ENCODE measurements around the gene BPIFB6. TPM values are rescaled to one million over a fixed set of nuclear protein-coding genes. Genes with fewer than 3 reads are reported as not detected.

The BPIFB6 gene
- total and polyA plus RNA-seq, 4 donors, result not detected

DNA sequence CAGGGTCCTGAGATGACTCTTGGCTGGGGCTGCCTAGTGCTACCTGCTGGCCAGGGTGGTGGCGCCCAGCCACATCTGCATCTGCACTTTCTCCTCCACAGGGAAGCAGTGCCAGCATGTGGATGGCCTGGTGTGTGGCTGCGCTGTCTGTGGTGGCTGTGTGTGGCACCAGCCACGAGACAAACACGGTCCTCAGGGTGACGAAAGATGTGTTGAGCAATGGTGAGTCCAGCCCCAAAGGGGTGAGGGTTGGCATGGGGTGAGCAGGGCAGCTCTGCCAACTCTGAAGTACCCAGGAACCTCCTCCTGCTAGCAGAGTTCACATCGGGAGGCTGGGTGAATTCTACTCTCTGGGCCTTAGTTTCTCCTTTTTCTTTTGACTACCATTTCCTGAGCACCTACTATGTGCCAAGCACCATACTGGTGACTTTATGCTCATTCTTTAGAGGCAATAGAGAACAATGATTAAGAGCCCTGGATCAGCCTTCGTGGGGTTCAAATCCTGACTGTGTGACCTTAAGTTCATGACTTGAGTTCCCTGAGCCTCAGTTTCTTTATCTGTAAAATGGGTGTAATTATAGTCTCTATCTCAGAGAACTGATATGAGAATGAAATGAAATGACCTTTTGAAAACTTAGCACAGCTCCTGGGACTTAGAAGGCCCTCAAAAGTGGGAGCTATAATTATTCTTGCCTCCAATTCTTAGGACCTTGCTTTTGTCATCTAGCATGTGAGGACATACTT is 50.1 kb downstream of the BPIFB6 start:
- no peaks in the 10 kb centered on the region for H3K4me1 ChIP-seq (ENCODE audit: control insufficient read depth in 4 of 4, insufficient read depth in 4 of 4, low read length in 3 of 4)
- H3K27me3 ChIP-seq (ENCODE audit: control insufficient read depth in 4 of 4, insufficient read depth in 4 of 4, low read length in 3 of 4), result no peaks in the 10 kb centered on the region
- no peaks in the 10 kb centered on the region for H3K36me3 ChIP-seq (ENCODE audit: control insufficient read depth in 4 of 4, insufficient read depth in 3 of 4, low read depth in 1 of 4, low read length in 3 of 4)
- no peaks in the 10 kb centered on the region for H3K9me3 ChIP-seq (ENCODE audit: control insufficient read depth in 4 of 4, low read length in 3 of 4)
- 41% methylated on average over 7 of the region's 7 CpGs for WGBS
- no peak overlapping the region for H3K9ac ChIP-seq (ENCODE audit: low read depth in 1 of 2, low read length in 2 of 2)
- no peak overlapping the region for H3K4me3 ChIP-seq (ENCODE audit: low read depth in 1 of 3, low read length in 3 of 3)
- no peak overlapping the region for H3K27ac ChIP-seq (ENCODE audit: low read depth in 1 of 2, low read length in 2 of 2)
- TF ChIP-seq RAD21 (IDR thresholded peaks at IDR 0.05) (peak in 1 of 2 donors; percentile 16), HNF4A (conservative IDR thresholded peaks at IDR 0.05) (peak; percentile 24 to 28), YY1 (IDR thresholded peaks at IDR 0.05) (no peak), RXRA (IDR thresholded peaks at IDR 0.05) (peak; percentile 68 to 71)
- TF ChIP-seq, protein P1, sequence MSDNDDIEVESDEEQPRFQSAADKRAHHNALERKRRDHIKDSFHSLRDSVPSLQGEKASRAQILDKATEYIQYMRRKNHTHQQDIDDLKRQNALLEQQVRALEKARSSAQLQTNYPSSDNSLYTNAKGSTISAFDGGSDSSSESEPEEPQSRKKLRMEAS (IDR thresholded peaks at IDR 0.05), result no peak
- no peak for DNase-seq (ENCODE audit: low spot score)

DNA sequence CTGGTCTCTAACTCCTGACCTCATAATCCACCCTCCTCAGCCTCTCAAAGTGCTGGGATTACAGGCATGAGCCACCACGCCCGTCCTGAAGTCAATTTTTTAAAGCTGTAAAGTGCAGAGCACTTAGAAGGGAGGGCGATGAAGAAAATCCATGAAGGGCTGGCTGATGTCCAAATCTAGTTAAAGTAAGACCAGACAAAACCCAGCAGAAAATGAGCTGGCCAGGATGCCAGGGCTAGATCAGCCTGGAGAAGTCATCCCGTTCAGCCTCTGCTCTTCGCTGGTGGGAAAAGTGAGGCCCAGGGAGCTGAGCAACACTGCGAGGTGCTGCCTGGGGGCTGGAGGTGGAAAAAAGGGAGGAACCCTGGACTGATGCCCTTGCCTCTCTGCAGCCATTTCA is 51.1 kb downstream of the BPIFB6 start:
- no peaks in the 10 kb centered on the region for H3K4me1 ChIP-seq (ENCODE audit: control insufficient read depth in 4 of 4, insufficient read depth in 4 of 4, low read length in 3 of 4)
- no peaks in the 10 kb centered on the region for H3K36me3 ChIP-seq (ENCODE audit: control insufficient read depth in 4 of 4, insufficient read depth in 3 of 4, low read depth in 1 of 4, low read length in 3 of 4)
- no peak overlapping the region for H3K27ac ChIP-seq (ENCODE audit: low read depth in 1 of 2, low read length in 2 of 2)
- H3K4me3 ChIP-seq (ENCODE audit: low read depth in 1 of 3, low read length in 3 of 3), result no peak overlapping the region
- 53% methylated on average over 6 of the region's 6 CpGs for WGBS
- no peak overlapping the region for H3K9ac ChIP-seq (ENCODE audit: low read depth in 1 of 2, low read length in 2 of 2)
- no peak for TF ChIP-seq JUND (IDR thresholded peaks at IDR 0.05)
- no peak for DNase-seq (ENCODE audit: low spot score)
- H3K27me3 ChIP-seq (ENCODE audit: control insufficient read depth in 4 of 4, insufficient read depth in 4 of 4, low read length in 3 of 4), result no peaks in the 10 kb centered on the region
- no peaks in the 10 kb centered on the region for H3K9me3 ChIP-seq (ENCODE audit: control insufficient read depth in 4 of 4, low read length in 3 of 4)

DNA sequence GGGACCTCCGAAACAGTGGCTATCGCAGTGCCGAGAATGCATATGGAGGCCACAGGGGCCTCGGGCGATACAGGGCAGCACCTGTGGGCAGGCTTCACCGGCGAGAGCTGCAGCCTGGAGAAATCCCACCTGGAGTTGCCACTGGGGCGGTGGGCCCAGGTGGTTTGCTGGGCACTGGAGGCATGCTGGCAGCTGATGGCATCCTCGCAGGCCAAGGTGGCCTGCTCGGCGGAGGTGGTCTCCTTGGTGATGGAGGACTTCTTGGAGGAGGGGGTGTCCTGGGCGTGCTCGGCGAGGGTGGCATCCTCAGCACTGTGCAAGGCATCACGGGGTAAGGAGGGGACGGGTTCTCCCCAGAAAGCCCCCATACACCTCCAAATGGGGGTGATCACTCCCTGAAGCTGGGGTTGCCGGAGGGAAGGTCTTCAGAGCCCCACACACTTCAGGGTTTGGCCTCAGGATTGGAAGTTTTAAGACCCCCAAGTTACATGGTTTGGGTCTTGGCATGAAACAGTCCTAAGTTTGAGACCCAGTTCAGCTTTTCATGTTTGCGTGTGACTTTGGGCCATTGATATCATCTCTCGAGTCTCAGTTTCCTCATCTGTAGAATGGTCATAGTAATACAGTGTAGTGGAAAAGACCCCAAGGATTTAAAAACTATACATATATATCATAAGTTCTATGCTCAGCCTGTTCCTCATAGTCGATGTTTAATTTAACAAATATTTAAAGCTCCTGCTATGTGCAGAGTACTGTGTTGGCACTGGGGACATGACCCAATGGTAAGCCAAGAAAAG is 52.3 kb downstream of the BPIFB6 start:
- TF ChIP-seq FOXA1 (IDR thresholded peaks at IDR 0.05), result no peak
- TF ChIP-seq, protein P2, sequence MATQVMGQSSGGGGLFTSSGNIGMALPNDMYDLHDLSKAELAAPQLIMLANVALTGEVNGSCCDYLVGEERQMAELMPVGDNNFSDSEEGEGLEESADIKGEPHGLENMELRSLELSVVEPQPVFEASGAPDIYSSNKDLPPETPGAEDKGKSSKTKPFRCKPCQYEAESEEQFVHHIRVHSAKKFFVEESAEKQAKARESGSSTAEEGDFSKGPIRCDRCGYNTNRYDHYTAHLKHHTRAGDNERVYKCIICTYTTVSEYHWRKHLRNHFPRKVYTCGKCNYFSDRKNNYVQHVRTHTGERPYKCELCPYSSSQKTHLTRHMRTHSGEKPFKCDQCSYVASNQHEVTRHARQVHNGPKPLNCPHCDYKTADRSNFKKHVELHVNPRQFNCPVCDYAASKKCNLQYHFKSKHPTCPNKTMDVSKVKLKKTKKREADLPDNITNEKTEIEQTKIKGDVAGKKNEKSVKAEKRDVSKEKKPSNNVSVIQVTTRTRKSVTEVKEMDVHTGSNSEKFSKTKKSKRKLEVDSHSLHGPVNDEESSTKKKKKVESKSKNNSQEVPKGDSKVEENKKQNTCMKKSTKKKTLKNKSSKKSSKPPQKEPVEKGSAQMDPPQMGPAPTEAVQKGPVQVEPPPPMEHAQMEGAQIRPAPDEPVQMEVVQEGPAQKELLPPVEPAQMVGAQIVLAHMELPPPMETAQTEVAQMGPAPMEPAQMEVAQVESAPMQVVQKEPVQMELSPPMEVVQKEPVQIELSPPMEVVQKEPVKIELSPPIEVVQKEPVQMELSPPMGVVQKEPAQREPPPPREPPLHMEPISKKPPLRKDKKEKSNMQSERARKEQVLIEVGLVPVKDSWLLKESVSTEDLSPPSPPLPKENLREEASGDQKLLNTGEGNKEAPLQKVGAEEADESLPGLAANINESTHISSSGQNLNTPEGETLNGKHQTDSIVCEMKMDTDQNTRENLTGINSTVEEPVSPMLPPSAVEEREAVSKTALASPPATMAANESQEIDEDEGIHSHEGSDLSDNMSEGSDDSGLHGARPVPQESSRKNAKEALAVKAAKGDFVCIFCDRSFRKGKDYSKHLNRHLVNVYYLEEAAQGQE (IDR thresholded peaks at IDR 0.05), result no peak
- no peak for TF ChIP-seq RAD21 (IDR thresholded peaks at IDR 0.05)
- TF ChIP-seq RXRA (IDR thresholded peaks at IDR 0.05), result no peak
- no peak for TF ChIP-seq JUND (IDR thresholded peaks at IDR 0.05)
- no peak for TF ChIP-seq NR2F2 (IDR thresholded peaks at IDR 0.05)
- TF ChIP-seq EGR1 (IDR thresholded peaks at IDR 0.05; ENCODE audit: low read depth in 2 of 2), result no peak
- no peak for DNase-seq (ENCODE audit: low spot score)
- no peaks in the 10 kb centered on the region for H3K4me1 ChIP-seq (ENCODE audit: control insufficient read depth in 4 of 4, insufficient read depth in 4 of 4, low read length in 3 of 4)
- no peaks in the 10 kb centered on the region for H3K27me3 ChIP-seq (ENCODE audit: control insufficient read depth in 4 of 4, insufficient read depth in 4 of 4, low read length in 3 of 4)
- H3K27ac ChIP-seq (ENCODE audit: low read depth in 1 of 2, low read length in 2 of 2), result no peak overlapping the region
- H3K4me3 ChIP-seq (ENCODE audit: low read depth in 1 of 3, low read length in 3 of 3), result no peak overlapping the region
- no peak overlapping the region for H3K9ac ChIP-seq (ENCODE audit: low read depth in 1 of 2, low read length in 2 of 2)
- 92% methylated on average over 20 of the region's 20 CpGs for WGBS
- H3K9me3 ChIP-seq (ENCODE audit: control insufficient read depth in 4 of 4, low read length in 3 of 4), result no peaks in the 10 kb centered on the region
- H3K36me3 ChIP-seq (ENCODE audit: control insufficient read depth in 4 of 4, insufficient read depth in 3 of 4, low read depth in 1 of 4, low read length in 3 of 4), result no peaks in the 10 kb centered on the region
